A673 (cell line): Measurements from ENCODE around the gene CARD16. TPM values are rescaled to one million over a fixed set of nuclear protein-coding genes. Genes with fewer than 3 reads are reported as not detected.

Experiments used
- BruUV-seq: library from RNA; stranded (reverse); fragments of 400-500 nt; replicated peaks from 2 replicates; lab custom pipeline; 2021; lab: Mats Ljungman, UMichigan
- CTCF ChIA-PET: fragments of 300-600 bp; sonication (Branson Sonifier 250); formaldehyde crosslinking; loops from one replicate; lab custom pipeline; 2022; ENCODE audit warnings: antibody characterized with exemption; lab: Charles Lee
- POLR2A ChIA-PET: fragments of 300-600 bp; sonication (Branson Sonifier 250); formaldehyde crosslinking; loops from one replicate; lab custom pipeline; 2022; ENCODE audit warnings: antibody characterized with exemption; ENCODE audit not compliant: low non-redundant PET; lab: Charles Lee
- DNase-seq: peaks from one replicate; pipeline ENCODE4 v3.0.0-alpha.2; 2015; ENCODE audit warnings: low spot score
- H3K27ac ChIP-seq: fragments of 200-600 bp; sonication (generic); 2 replicates; pipeline ENCODE4 v1.5.1; 2016; ENCODE audit warnings: mixed run types, low read depth, mild to moderate bottlenecking, mixed read lengths, antibody characterized with exemption, low read length; ENCODE audit not compliant: poor library complexity, severe bottlenecking
- H3K27me3 ChIP-seq: fragments of 200-600 bp; sonication (generic); replicated peaks from 2 replicates; pipeline ENCODE4 v1.6.1; 2017; ENCODE audit warnings: mixed run types, low read depth, mild to moderate bottlenecking, mixed read lengths, antibody characterized with exemption, low read length; ENCODE audit not compliant: insufficient read depth, poor library complexity
- H3K36me3 ChIP-seq: fragments of 200-600 bp; sonication (generic); 2 replicates; pipeline ENCODE4 v1.6.1; 2016; ENCODE audit warnings: mixed run types, mild to moderate bottlenecking, mixed read lengths, antibody characterized with exemption, low read length; ENCODE audit not compliant: insufficient read depth, poor library complexity, severe bottlenecking
- H3K4me1 ChIP-seq: fragments of 200-600 bp; sonication (generic); 2 replicates; pipeline ENCODE4 v1.6.1; 2017; ENCODE audit warnings: mixed run types, mild to moderate bottlenecking, mixed read lengths, antibody characterized with exemption, low read length; ENCODE audit not compliant: insufficient read depth, poor library complexity, severe bottlenecking
- H3K4me3 ChIP-seq: fragments of 200-600 bp; sonication (generic); 2 replicates; pipeline ENCODE4 v1.5.1; 2016; ENCODE audit warnings: low read depth, mixed run types, mild to moderate bottlenecking, mixed read lengths, low read length; ENCODE audit not compliant: poor library complexity, severe bottlenecking
- H3K9me3 ChIP-seq: fragments of 200-600 bp; sonication (generic); 2 replicates; pipeline ENCODE4 v1.6.1; 2016; ENCODE audit warnings: mixed run types, low read depth, mild to moderate bottlenecking, mixed read lengths, antibody characterized with exemption, low read length; ENCODE audit not compliant: poor library complexity, severe bottlenecking
- CTCF ChIP-seq: fragments of 300-800, 200-600 bp; sonication (generic); conservative IDR thresholded peaks from 2 replicates; pipeline ENCODE4 v1.5.1; 2017; ENCODE audit warnings: low read depth, mild to moderate bottlenecking, antibody characterized with exemption, low read length, moderate library complexity, mixed read lengths
- EZH2 ChIP-seq: fragments of 200-600 bp; sonication (generic); IDR thresholded peaks from 2 replicates; pipeline ENCODE4 v1.6.1; 2017; ENCODE audit warnings: borderline replicate concordance, low read depth, mild to moderate bottlenecking, mixed read lengths, antibody characterized with exemption, low read length; ENCODE audit not compliant: poor library complexity, severe bottlenecking
- intact Hi-C: fragments of 100-400 bp; cut with micrococcal nuclease; formaldehyde crosslinking; loops from one replicate; pipeline ENCODE4 v1.10.0; 2022; ENCODE audit not compliant: unreplicated experiment
- total RNA-seq: library from RNA; stranded (reverse); gene quantifications from 2 replicates; pipeline ENCODE4 v1.2.3, GENCODE V29; 2021

Gene CARD16
- total RNA-seq, 1 experiment from 2014 or later, result 8.0 TPM

GRCh38 chr11:105007463-105007862, 37.7 kb downstream of the CARD16 start:
- intact Hi-C loops, result no loop called here
- TF ChIP-seq EZH2, result no peak
- TF ChIP-seq CTCF, result no peak
- BruUV-seq, result no TSS peak
- no peaks in the 10 kb centered on the region for H3K9me3 ChIP-seq
- no peak overlapping the region for H3K4me3 ChIP-seq
- H3K27ac ChIP-seq, result no peak overlapping the region
- CTCF ChIA-PET, result no interaction called here
- H3K36me3 ChIP-seq, result no peaks in the 10 kb centered on the region
- POLR2A ChIA-PET, result no interaction called here
- no peak for DNase-seq
- no peaks in the 10 kb centered on the region for H3K4me1 ChIP-seq
- no peaks in the 10 kb centered on the region for H3K27me3 ChIP-seq

GRCh38 chr11:105005451-105005845, 39.7 kb downstream of the CARD16 start:
- Histone ChIP-seq H3K4me3 (no peak overlapping the region), H3K27ac (no peak overlapping the region), H3K27me3 (no peaks in the 10 kb centered on the region), H3K9me3 (no peaks in the 10 kb centered on the region), H3K4me1 (no peaks in the 10 kb centered on the region), H3K36me3 (no peaks in the 10 kb centered on the region)
- ChIA-PET POLR2A (no interaction called here), CTCF (no interaction called here)
- intact Hi-C loops, result no loop called here
- TF ChIP-seq CTCF (no peak), EZH2 (no peak)
- no peak for DNase-seq
- no TSS peak for BruUV-seq

- intact Hi-C loops, result no loop called here
Measured at GRCh38 chr11:105004021-105004420, 41.1 kb downstream of the CARD16 start.

More at GRCh38 chr11:105004021-105004420, 41.1 kb downstream of the CARD16 start:
- H3K4me3 ChIP-seq, result no peak overlapping the region
- no peaks in the 10 kb centered on the region for H3K9me3 ChIP-seq
- no peak for DNase-seq
- no peak overlapping the region for H3K27ac ChIP-seq
- POLR2A ChIA-PET, result no interaction called here
- H3K4me1 ChIP-seq, result no peaks in the 10 kb centered on the region
- no peaks in the 10 kb centered on the region for H3K36me3 ChIP-seq
- CTCF ChIA-PET, result no interaction called here
- no TSS peak for BruUV-seq
- H3K27me3 ChIP-seq, result no peaks in the 10 kb centered on the region
- TF ChIP-seq EZH2 (no peak), CTCF (no peak)
